ENCODE data around the gene RBFOX2.
"Not testable (repeated sequence)": the region's sequence is repeated elsewhere in the genome, so short reads cannot be mapped to it uniquely, and the experiment has no call there.

RBFOX2 gene

GRCh38 chr22:35995772-35996171 is 32.9 kb downstream of the RBFOX2 start:
- TF ChIP-seq CTCF (conservative IDR thresholded peaks at IDR 0.05) = no peak
- no peak overlapping the region for H3K27ac ChIP-seq

GRCh38 chr22:35995348-35995747 is 33.3 kb downstream of the RBFOX2 start:
- no peak for TF ChIP-seq CTCF (conservative IDR thresholded peaks at IDR 0.05)

GRCh38 chr22:35993727-35994126 is 34.9 kb downstream of the RBFOX2 start:
- H3K27ac ChIP-seq = not testable (repeated sequence)

More at GRCh38 chr22:35995348-35995747, 33.3 kb downstream of the RBFOX2 start:
- no peak overlapping the region for H3K27ac ChIP-seq

- TF ChIP-seq CTCF (conservative IDR thresholded peaks at IDR 0.05) = no peak
- no peak overlapping the region for H3K27ac ChIP-seq
Measured at GRCh38 chr22:35993048-35993714, 35.4 kb downstream of the RBFOX2 start.

- H3K27ac ChIP-seq = no peak overlapping the region
- no peak for TF ChIP-seq CTCF (conservative IDR thresholded peaks at IDR 0.05)
Measured at GRCh38 chr22:35991168-35991567, 37.5 kb downstream of the RBFOX2 start.

GRCh38 chr22:35988030-35988429 is 40.6 kb downstream of the RBFOX2 start:
- no peak for TF ChIP-seq CTCF (conservative IDR thresholded peaks at IDR 0.05)

GRCh38 chr22:35987487-35987886 is 41.1 kb downstream of the RBFOX2 start:
- TF ChIP-seq CTCF (conservative IDR thresholded peaks at IDR 0.05) = no peak
- no peak overlapping the region for H3K27ac ChIP-seq

More at GRCh38 chr22:35988030-35988429, 40.6 kb downstream of the RBFOX2 start:
- H3K27ac ChIP-seq = no peak overlapping the region

- no peak for TF ChIP-seq CTCF (conservative IDR thresholded peaks at IDR 0.05)
- no peak overlapping the region for H3K27ac ChIP-seq
Measured at GRCh38 chr22:35986088-35986487, 42.5 kb downstream of the RBFOX2 start.
